NCI-H1092 treated with DMSO at 0.1 percent for 48 hours (cell line): ENCODE results near the gene PXYLP1.

ENCODE experiments used
- DNase-seq: peaks from one replicate; lab custom pipeline; 2025; lab: John Stamatoyannopoulos, UW

PXYLP1 gene

DNA sequence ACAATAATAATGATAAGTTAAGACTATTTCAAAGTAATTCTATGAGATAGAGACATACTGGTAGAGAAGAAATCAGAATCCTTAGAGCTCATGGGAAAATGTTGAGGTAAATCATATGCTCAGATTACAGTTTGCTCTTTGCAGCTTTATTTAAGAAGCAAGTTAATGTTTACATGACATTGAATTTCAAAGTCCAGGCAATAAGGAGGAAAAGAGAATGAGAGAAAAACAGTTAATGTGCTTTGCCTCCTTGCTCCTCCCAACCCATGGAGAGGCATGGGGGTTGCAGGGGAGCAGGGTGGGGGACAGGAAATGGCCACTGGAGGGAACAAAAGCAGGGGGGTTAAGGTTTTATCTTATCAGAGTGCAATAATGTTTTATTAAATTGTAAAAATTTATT, 94.5 kb downstream of the PXYLP1 start:
- no peak for DNase-seq

- DNase-seq = no peak
These were observed 95.0 kb downstream of the PXYLP1 start for GRCh38 chr3:141326626-141327025.

GRCh38 chr3:141328286-141329166, 96.9 kb downstream of the PXYLP1 start:
- DNase-seq = no peak

GRCh38 chr3:141330235-141330634, 98.6 kb downstream of the PXYLP1 start:
- no peak for DNase-seq

GRCh38 chr3:141330718-141331376, 99.2 kb downstream of the PXYLP1 start:
- no peak for DNase-seq

- no peak for DNase-seq
These were observed 100.0 kb downstream of the PXYLP1 start for GRCh38 chr3:141331377-141332318.

GRCh38 chr3:141332416-141332815, 100.8 kb downstream of the PXYLP1 start:
- DNase-seq = no peak

DNA sequence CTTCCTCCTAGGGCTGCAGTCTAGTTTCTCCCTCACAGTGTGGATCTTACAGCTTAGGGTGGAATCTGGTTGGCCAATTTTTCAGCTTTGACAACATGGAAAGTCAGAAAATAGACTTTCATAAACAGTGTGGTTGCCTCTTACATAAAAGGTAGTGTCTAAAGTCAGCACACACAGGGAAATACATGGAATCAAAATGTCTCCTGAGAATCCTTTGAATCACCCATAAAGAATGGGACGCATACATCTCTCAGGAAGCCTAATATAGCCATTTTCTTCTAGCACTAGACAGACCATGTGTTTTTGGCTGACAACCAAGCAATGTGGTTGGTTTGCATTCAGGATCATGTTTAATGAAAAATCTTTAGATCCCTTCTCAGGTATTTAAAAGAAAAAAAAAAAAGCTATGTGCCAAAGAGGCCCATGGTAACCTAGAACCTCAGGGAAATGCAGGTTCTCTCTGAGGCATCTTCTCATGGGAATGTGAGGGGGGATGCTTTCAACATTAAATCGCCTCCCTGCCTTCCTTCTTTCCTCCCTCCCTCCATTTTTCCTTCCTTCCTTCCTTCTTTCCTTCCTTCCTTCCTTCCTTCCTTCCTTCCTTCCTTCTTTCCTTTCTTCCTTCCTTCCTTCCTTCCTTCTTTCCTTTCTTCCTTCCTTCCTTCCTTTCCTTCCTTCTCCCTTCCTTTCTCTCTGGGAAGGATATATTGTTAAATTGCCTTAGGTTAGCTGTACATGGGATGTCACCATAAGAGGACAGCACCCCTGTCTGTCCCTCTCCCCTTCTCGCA, 102.4 kb downstream of the PXYLP1 start:
- no peak for DNase-seq

DNA sequence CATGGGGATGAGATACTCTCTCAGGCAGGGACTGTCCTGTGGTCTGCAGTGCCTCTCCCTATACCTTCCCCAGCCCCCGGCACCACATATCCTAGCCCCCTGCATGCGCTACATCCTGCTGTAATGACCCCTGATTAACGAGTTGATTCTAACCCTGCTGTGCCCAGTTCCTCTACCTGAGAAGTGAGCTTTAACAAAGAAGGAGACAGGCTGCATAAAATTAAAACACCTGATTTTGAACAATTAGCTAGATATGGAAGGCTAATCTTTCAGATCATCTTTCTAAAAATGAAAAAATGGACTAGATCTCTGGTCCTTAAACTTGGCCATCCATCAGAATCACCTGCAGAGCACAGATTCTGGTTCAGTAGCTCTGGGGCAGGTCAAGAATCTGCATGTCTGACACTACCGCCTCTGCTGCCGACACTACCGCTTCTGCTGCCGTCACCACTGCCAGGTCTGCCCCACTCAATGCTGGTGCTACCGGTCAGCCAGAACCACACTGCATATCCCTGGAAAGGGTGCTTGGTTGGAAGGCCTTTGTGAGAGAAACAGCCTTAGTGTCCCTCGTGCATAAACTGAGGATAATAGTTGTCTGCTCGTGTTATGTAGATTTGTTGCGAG, 103.1 kb downstream of the PXYLP1 start:
- no peak for DNase-seq

GRCh38 chr3:141335531-141336061, 104.0 kb downstream of the PXYLP1 start:
- no peak for DNase-seq

GRCh38 chr3:141336672-141337522, 105.3 kb downstream of the PXYLP1 start:
- no peak for DNase-seq

GRCh38 chr3:141337523-141337854, 105.9 kb downstream of the PXYLP1 start:
- DNase-seq = no peak

GRCh38 chr3:141337991-141338390, 106.4 kb downstream of the PXYLP1 start:
- no peak for DNase-seq

GRCh38 chr3:141338881-141339280, 107.3 kb downstream of the PXYLP1 start:
- no peak for DNase-seq

DNA sequence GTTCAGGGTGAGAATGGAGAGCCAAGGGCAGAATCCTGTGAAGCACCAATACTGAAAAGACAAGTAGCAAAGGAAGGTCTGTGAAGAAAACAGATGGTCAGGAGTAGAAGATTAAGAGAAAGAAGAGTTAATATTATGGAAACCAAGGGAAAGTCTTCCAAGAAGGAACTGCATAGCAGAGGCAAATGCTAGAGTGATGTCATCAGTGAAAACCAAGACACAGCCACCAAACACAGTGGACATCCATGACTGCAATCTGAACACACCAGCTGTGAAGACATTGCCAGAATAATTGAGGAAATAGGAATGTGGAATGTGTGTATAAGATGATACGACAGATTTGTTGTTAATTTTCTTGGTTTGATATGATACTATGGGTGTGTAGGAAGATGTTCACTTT, 109.9 kb downstream of the PXYLP1 start:
- DNase-seq = no peak

GRCh38 chr3:141342386-141342785, 110.8 kb downstream of the PXYLP1 start:
- DNase-seq = no peak

DNA sequence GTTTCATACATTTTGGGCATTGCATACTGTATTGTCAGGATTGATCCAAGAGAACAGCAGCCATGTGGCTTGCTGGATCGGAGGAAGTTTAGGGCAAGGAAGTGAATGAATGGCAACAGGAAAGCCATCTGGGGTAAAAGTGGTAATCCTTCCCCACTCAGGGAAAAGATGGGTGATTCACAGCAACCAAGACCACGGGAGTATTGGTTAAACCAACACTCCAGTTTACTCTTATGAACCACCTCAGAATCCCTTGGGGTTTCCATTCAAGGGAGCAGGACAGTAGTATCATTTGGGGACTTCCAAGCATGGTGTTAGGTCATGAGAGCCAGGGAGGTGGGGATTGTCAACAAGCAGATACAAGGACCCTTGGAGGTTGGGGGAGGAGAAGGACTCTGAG, 111.5 kb downstream of the PXYLP1 start:
- DNase-seq = no peak

GRCh38 chr3:141343865-141344271, 112.2 kb downstream of the PXYLP1 start:
- DNase-seq = no peak
